Measurements from ENCODE around the gene MYLK.

MYLK gene

DNA sequence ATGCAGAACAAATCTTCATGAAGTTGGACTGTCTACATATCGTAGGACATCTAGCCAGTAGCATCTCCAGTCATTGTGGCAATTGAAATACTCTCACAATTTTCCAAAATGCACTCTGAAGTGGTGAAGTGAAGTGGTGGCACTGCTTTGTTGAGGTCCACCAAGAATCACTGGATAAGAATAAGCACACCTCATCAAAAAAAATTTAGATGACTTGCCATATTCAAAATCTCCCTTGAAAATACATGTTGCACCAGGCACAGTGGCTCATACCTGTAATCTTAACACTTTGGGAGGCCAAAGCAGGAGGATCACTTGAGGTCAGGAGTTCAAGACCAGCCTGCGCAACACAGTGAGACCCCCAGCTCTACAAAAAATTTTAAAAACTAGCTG, 312.2 kb downstream of the MYLK start:
- DNase-seq = no peak

DNA sequence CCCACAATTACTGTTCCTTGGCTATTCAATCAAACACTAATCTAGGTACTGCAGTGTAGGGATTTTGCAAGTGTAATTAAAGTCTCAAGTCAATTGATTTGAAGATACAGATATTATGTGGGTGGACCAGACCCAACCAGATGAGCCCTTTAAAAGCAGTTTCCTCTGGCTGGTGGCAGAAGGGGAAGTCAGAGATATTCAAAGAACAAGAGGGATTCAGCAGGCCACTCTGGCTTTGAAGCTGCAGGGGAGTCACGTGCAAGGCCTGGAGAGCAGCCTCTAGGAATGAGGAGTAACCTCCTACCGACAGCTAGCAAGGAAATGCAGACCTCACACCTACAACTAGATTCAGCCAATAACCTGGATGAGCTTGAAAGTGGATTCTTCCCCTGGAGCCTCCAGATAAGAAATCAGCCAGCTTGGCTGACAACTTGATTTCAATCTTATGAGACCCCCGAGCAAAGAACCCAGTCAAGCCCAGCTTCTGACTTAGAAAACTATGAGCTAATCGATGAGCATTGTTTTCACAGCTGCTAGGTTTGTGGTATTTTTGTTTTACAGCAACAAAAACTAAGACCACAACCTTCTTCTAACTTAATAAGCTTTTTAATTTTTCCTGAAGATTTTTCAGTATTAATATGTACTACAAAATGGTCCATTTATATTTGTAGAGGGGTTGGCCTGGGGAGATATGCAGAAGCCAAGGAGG, 312.7 kb downstream of the MYLK start:
- no peak for DNase-seq

DNA sequence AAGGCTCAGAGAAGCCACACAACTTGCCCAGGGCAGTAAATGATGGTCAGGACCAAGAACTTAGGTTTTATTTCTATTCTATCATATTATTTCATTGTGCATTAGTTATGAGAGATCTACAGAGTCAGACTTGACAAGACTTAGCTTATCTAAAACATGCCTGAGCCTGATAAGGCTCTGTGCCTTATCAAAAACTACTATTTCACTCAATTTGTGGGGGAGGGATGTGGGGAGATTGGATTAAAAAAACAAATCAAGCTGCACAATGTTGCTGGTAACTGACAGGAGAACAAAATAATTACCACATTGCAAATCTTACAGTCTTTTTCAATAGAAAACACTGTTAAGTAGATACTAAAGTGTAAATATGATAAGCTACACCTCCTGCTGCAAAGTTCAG, 315.3 kb downstream of the MYLK start:
- no peak for DNase-seq

DNA sequence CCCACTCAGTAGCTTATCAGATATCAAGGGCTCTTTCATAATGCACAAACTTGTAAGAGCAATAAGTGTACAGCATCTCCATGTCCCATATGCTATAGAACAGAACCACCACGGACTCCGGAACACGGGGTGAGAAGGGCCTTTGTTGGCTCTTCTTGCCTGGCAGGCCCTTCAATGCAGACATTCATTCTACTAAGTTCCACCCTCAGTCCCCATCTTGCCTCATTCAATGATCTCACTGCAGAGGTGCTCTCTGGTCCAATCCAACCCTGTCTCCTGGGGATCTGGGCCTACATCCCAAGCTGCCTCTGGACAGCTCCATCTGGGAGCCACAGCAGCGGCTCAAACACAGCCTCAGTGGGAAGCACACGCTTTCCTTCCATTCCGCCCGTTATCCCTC, 316.1 kb downstream of the MYLK start:
- DNase-seq = no peak

DNA sequence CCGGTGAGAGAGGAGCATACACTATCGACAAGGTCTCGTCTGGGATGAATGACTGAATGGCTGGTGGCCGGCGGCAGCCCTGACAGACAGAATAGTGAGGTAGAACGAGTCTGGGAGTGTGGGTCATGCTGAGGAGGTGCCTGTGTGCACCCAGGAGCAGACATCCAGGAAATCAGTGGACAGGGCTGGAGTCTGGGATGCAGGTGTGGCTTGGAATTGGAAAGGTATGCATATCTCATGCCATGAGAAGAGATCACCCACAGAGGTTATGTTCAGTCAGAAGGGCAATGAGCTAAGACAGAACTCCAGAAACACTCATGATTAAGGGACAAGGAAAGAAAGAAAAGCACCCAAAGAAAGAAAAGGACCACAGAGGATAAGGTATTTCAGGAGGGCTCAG, 320.1 kb downstream of the MYLK start:
- DNase-seq = no peak

DNA sequence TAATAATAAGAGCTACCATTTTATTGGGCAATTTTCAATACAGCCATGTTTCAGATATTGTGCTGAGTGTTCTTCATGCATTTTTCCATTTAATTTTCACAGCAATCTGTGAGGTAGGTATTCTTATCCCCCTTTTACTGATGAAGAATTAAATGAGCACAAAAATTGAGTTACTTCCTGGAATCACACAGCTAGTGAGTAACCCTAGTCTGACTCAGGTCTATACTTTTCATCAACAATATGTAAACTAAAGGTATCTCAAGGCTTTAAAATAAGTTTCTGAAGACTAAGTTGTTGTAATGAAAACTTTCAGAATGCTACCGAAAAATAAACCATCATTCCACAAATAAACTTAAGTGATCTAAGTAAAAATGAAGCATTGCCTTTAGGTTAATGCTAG, 321.6 kb downstream of the MYLK start:
- no peak for DNase-seq

DNA sequence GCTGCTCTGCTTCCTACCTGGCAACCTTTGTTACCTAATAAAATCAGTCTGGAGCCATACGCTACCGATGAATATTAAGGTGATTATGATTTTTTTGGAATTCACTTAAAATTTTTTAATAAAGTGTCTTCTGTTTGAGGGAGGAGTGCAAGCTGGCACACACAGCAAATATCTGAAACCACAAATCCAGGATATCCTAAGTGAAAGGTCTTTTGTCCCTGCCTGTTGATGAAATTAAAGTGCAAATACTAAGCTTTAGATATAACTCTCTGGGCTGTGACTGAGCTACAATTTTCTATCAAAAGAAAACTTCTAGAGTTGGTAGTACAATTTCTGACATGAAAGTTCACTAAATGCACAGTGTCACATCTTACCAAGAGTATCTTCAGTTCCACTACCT, 322.9 kb downstream of the MYLK start:
- DNase-seq = no peak

All from CD4-positive, alpha-beta T cell treated with Interferon alpha-2 for 1 hour (primary cell).